ENCODE results near the gene ABCA2. TPM values are rescaled to one million over a fixed set of nuclear protein-coding genes. Genes with fewer than 3 reads are reported as not detected.
A peak's percentile ranks its signal among the peaks of the same experiment; 100 is the strongest.

ABCA2 gene
- total and polyA plus RNA-seq, 9 of the 15 experiments (the other 6 are each of a cell fraction or from before 2014, with no cell fraction given), result 0.69 to 16.3 (median 6.1) TPM; not detected in 2

GRCh38 chr9:137070201-137070905 lies 42.3 kb upstream of the ABCA2 start, which contains the start of gene SAPCD2 (continued):
- TF ChIP-seq ZNF318 (IDR thresholded peaks at IDR 0.05; ENCODE audit: borderline replicate concordance in 1 of 2, low read depth in 1 of 2) (no peak), MXI1 (IDR thresholded peaks at IDR 0.05; ENCODE audit: low read depth, low read length) (0 out of 2 replicates have a peak, but pooled peaks have one; percentile 50), PHF20 (IDR thresholded peaks at IDR 0.05; ENCODE audit: partially characterized antibody) (no peak), THRA (IDR thresholded peaks at IDR 0.05) (no peak), ZNF79 (CRISPR knock-in tag; IDR thresholded peaks at IDR 0.05; ENCODE audit: low read depth) (no peak), ZZZ3 (IDR thresholded peaks at IDR 0.05) (no peak), ETS2 (tag; IDR thresholded peaks at IDR 0.05; ENCODE audit: borderline replicate concordance, poor library complexity, severe bottlenecking) (no peak), CBX8 (IDR thresholded peaks at IDR 0.05; ENCODE audit: borderline replicate concordance, extremely low read depth, low read depth, low read length, poor library complexity, severe bottlenecking) (no peak), FOXP4 (CRISPR knock-in tag; IDR thresholded peaks at IDR 0.05; ENCODE audit: borderline replicate concordance) (no peak), NKRF (IDR thresholded peaks at IDR 0.05; ENCODE audit: borderline replicate concordance) (no peak), PML (IDR thresholded peaks at IDR 0.05; ENCODE audit: low read length) (no peak)
